ENCODE results near the gene SCT.

DNA sequence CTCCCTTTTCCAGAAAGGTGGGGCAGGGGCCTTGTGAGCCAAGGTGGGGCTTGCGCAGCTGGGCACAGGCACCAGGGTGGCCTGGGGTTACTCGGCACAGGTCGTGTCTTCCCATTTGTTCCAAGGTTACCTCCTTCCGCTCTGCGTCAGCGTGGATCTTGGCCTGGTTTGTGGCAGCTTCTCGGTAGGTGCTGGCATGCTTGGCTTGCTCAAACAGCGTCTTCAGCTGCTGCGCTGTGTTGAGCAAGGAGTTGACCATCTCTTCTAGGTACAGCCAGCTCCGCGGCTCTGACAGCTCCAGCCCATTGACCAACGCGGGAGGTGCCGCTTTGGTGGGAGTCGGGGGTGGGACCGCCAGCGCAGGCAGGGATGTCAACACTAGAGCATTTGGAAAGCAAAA is 47.4 kb upstream of the SCT start:
- TF ChIP-seq, protein P1, sequence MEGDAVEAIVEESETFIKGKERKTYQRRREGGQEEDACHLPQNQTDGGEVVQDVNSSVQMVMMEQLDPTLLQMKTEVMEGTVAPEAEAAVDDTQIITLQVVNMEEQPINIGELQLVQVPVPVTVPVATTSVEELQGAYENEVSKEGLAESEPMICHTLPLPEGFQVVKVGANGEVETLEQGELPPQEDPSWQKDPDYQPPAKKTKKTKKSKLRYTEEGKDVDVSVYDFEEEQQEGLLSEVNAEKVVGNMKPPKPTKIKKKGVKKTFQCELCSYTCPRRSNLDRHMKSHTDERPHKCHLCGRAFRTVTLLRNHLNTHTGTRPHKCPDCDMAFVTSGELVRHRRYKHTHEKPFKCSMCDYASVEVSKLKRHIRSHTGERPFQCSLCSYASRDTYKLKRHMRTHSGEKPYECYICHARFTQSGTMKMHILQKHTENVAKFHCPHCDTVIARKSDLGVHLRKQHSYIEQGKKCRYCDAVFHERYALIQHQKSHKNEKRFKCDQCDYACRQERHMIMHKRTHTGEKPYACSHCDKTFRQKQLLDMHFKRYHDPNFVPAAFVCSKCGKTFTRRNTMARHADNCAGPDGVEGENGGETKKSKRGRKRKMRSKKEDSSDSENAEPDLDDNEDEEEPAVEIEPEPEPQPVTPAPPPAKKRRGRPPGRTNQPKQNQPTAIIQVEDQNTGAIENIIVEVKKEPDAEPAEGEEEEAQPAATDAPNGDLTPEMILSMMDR (IDR thresholded peaks at IDR 0.05; ENCODE audit: low read depth, low read length): no peak
- TF ChIP-seq EZH2phosphoT487 (IDR thresholded peaks at IDR 0.05; ENCODE audit: low read depth): no peak

Measured in OCI-LY3 (cell line).